Measurements from ENCODE around the gene TF.

GRCh38 chr3:133750259-133750656 lies 4.1 kb downstream of the TF start:
- TF ChIP-seq, protein P1, sequence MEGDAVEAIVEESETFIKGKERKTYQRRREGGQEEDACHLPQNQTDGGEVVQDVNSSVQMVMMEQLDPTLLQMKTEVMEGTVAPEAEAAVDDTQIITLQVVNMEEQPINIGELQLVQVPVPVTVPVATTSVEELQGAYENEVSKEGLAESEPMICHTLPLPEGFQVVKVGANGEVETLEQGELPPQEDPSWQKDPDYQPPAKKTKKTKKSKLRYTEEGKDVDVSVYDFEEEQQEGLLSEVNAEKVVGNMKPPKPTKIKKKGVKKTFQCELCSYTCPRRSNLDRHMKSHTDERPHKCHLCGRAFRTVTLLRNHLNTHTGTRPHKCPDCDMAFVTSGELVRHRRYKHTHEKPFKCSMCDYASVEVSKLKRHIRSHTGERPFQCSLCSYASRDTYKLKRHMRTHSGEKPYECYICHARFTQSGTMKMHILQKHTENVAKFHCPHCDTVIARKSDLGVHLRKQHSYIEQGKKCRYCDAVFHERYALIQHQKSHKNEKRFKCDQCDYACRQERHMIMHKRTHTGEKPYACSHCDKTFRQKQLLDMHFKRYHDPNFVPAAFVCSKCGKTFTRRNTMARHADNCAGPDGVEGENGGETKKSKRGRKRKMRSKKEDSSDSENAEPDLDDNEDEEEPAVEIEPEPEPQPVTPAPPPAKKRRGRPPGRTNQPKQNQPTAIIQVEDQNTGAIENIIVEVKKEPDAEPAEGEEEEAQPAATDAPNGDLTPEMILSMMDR (IDR thresholded peaks at IDR 0.05): no peak
- TF ChIP-seq POLR2A (IDR thresholded peaks at IDR 0.05): no peak
